Aorta (tissue), 5 donors: ENCODE results near the gene MRE11. TPM values are rescaled to one million over a fixed set of nuclear protein-coding genes. Genes with fewer than 3 reads are reported as not detected.

ENCODE experiments used
- ATAC-seq: fragments of 200-7000 bp; cut with Tn5 transposase; one replicate; pipeline ENCODE4 v1.9.1; 2022; ENCODE audit warnings: moderate library complexity; ENCODE audit not compliant: low FRiP score
- DNase-seq, 2 donors: peaks; one replicate each; pipeline ENCODE4 v3.0.0-alpha.2; 2020
- H3K27ac ChIP-seq, 2 donors: one replicate each; pipeline ENCODE4 v1.5.1; 2013; ENCODE audit warnings: low read length in 2 of 2, mild to moderate bottlenecking in 2 of 2, moderate library complexity in 2 of 2, control low read depth in 1 of 2, inconsistent platforms in 1 of 2, low read depth in 1 of 2
- H3K27me3 ChIP-seq, 2 donors: one replicate each; pipeline ENCODE4 v1.6.1; 2013; ENCODE audit warnings: control low read depth in 1 of 2, low read length in 1 of 2, mild to moderate bottlenecking in 1 of 2, moderate library complexity in 1 of 2; ENCODE audit not compliant: insufficient read depth in 2 of 2, control insufficient read depth in 1 of 2
- H3K36me3 ChIP-seq, 2 donors: one replicate each; pipeline ENCODE4 v1.6.1; 2013; ENCODE audit warnings: control low read depth in 1 of 2, low read length in 1 of 2, mild to moderate bottlenecking in 1 of 2; ENCODE audit not compliant: insufficient read depth in 2 of 2, control insufficient read depth in 1 of 2
- H3K4me1 ChIP-seq, 2 donors: one replicate each; pipeline ENCODE4 v1.6.1; 2013; ENCODE audit warnings: low read length in 2 of 2, control low read depth in 1 of 2, mild to moderate bottlenecking in 1 of 2, moderate library complexity in 1 of 2; ENCODE audit not compliant: insufficient read depth in 2 of 2, control insufficient read depth in 1 of 2
- H3K4me3 ChIP-seq, 2 donors: one replicate each; pipeline ENCODE4 v1.5.1; 2013; ENCODE audit warnings: low read length in 2 of 2, control low read depth in 1 of 2, mild to moderate bottlenecking in 1 of 2
- H3K9me3 ChIP-seq: one replicate; pipeline ENCODE4 v1.6.1; 2013; ENCODE audit warnings: mild to moderate bottlenecking, low read length; ENCODE audit not compliant: control insufficient read depth
- WGBS, 2 donors: extraction: QIAGEN DNeasy Blood & Tissue Kit; methylation state at CpG; one replicate each; pipeline ENCODE4 v1.1.7; 2013; 5-methylcytosine and 5-hydroxymethylcytosine counted together
- intact Hi-C, 2 donors: fragments of 100-400 bp; cut with DNase I; formaldehyde crosslinking; loops; one replicate each; pipeline versions ENCODE4 v1.14.2 to v1.15.0; 2022
- polyA plus RNA-seq, 2 donors: library from polyadenylated mRNA; stranded (reverse); fragments of 200-250 nt; gene quantifications; one replicate each; pipeline ENCODE4 v1.2.3, GENCODE V29; 2013
- total RNA-seq, 2 donors: library from RNA; stranded (reverse); fragmentation: NEBNext Ultra II Directional; extraction: Animal tissue kit (Norgen Biotek cat#: 25700); gene quantifications; one replicate each; pipeline ENCODE4 v1.2.1, GENCODE V29; 2021
- donor health status: healthy with polysubstance abuse.
- donor health status: Bipolar disorder and iron deficiency.
- donor health status: DM: no; HTN: no; CAD: no.
- donor health status: DM: no; HTN: no; CAD: no.
- donor health status: DM: yes; HTN: yes; CAD: no.

The MRE11 gene
- total and polyA plus RNA-seq, 4 donors, result 3.4 to 27.9 (median 10.5) TPM

GRCh38 chr11:94526645-94527438 lies 33.2 kb upstream of the MRE11 start:
- H3K27ac ChIP-seq, result no peak overlapping the region
- peaks cover 1% of the 10 kb centered on the region for H3K9me3 ChIP-seq
- peaks cover 3 to 10% of the 10 kb centered on the region in 2 donors for H3K4me1 ChIP-seq
- intact Hi-C loops, result no loop called here
- ATAC-seq (no peak), DNase-seq (no peak)
- no peak overlapping the region for H3K4me3 ChIP-seq
- H3K27me3 ChIP-seq, result no peaks in the 10 kb centered on the region
- no peaks in the 10 kb centered on the region for H3K36me3 ChIP-seq
- 42 to 51% methylated on average over 4 of the region's 4 CpGs for WGBS, 2 donors

DNA sequence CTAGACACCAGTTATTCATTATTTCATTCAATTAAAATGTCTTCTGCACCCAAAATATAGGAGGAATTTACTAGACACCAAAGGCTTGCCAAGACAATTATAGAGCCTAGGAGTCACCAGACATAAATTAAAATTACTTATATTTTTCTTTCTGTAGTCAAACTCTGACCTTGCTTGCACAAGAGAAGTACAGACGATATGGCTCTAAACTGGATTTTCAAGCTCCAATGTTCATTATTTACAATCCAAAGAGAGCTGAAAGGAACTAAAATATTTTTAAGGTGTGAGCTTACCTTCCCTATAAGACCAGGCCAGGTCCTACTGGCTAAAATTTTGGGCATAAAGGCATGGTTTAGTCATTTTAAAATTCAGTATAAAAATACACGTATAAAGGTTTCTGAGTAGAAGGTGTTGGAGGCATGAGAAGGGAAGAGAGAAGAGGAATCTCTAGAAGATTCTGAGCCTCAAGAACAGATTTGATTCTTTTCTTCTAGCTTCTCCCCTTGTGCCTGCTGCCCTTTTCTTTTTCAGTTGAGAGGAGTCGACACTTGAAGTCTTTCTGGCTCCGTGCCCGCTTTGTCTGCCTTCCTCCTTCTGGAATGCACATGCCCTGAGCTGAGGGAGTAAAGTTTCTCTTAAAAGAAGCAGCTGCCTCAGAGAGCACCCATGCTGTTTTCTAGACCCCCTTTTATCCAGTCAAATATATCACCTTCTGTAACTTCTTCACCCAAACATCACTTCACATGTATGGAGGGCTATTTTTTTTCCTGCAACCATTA lies 32.1 kb upstream of the MRE11 start:
- no peak overlapping the region for H3K27ac ChIP-seq
- H3K4me3 ChIP-seq, result no peak overlapping the region
- intact Hi-C loops, result no loop called here
- H3K36me3 ChIP-seq, result no peaks in the 10 kb centered on the region
- peaks cover 1% of the 10 kb centered on the region for H3K9me3 ChIP-seq
- DNase-seq, result peak; percentile 82 to 92
- no peaks in the 10 kb centered on the region for H3K27me3 ChIP-seq
- peaks cover 3 to 10% of the 10 kb centered on the region in 2 donors for H3K4me1 ChIP-seq
- no peak for ATAC-seq
- WGBS, 2 donors, result 21 to 29% methylated on average over 5 of the region's 5 CpGs

DNA sequence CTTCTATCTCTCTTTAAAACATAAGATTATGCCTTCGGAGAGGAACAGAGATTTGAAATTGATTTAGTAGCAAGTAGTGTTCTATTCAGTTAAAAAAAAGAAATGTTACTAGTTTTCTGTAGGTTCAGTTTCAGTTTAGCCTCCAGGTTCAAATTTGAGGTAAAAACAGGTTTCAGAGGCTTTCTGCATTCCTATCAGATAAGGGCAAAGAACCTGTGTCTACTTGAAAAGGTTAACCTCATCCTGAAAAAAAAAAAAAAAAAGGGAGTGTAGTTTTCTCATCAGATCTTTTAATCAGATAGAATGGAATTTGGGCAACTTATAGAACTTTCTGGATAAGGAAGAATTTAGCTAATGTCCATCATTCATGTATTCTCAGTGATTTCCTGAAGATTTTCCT lies 30.7 kb upstream of the MRE11 start:
- 94 to 96% methylated on average over 1 of the region's 1 CpG for WGBS, 2 donors
- H3K4me1 ChIP-seq, result peaks cover 3 to 10% of the 10 kb centered on the region in 2 donors
- no peak overlapping the region for H3K27ac ChIP-seq
- ATAC-seq, result no peak
- intact Hi-C loops, result loop anchor here in 1 of 2 donors (5.0 kb wide), 1 partner anchor 78 kb away; no protein-coding TSS in a partner anchor
- H3K36me3 ChIP-seq, result no peaks in the 10 kb centered on the region
- H3K4me3 ChIP-seq, result no peak overlapping the region
- DNase-seq, result no peak
- no peaks in the 10 kb centered on the region for H3K27me3 ChIP-seq
- no peaks in the 10 kb centered on the region for H3K9me3 ChIP-seq

GRCh38 chr11:94521684-94522083 lies 28.0 kb upstream of the MRE11 start:
- DNase-seq (no peak), ATAC-seq (peak; percentile 66)
- no peak overlapping the region for H3K4me3 ChIP-seq
- no peaks in the 10 kb centered on the region for H3K9me3 ChIP-seq
- no peaks in the 10 kb centered on the region for H3K27me3 ChIP-seq
- H3K4me1 ChIP-seq, result peaks cover 3 to 5% of the 10 kb centered on the region in 2 donors
- H3K36me3 ChIP-seq, result no peaks in the 10 kb centered on the region
- no peak overlapping the region for H3K27ac ChIP-seq
- WGBS, 2 donors, result 43 to 48% methylated on average over 5 of the region's 5 CpGs
- intact Hi-C loops, result loop anchor here in 1 of 2 donors (5.0 kb wide), 1 partner anchor 81 kb away; no protein-coding TSS in a partner anchor

GRCh38 chr11:94519478-94520084 lies 25.9 kb upstream of the MRE11 start:
- no peak overlapping the region for H3K27ac ChIP-seq
- DNase-seq, result no peak
- H3K27me3 ChIP-seq, result no peaks in the 10 kb centered on the region
- H3K9me3 ChIP-seq, result no peaks in the 10 kb centered on the region
- H3K4me1 ChIP-seq, result no peaks in the 10 kb centered on the region
- 1 to 4% methylated on average over 5 of the region's 5 CpGs for WGBS, 2 donors
- H3K4me3 ChIP-seq, result no peak overlapping the region
- intact Hi-C loops, result loop anchor here (2.0 to 5.0 kb wide), 3 partner anchors 43 to 83 kb away; no protein-coding TSS in a partner anchor
- no peak for ATAC-seq
- H3K36me3 ChIP-seq, result no peaks in the 10 kb centered on the region

GRCh38 chr11:94518300-94518699 lies 24.7 kb upstream of the MRE11 start:
- H3K9me3 ChIP-seq, result no peaks in the 10 kb centered on the region
- no peak overlapping the region for H3K4me3 ChIP-seq
- no peaks in the 10 kb centered on the region for H3K36me3 ChIP-seq
- no peaks in the 10 kb centered on the region for H3K27me3 ChIP-seq
- 66 to 69% methylated on average over 4 of the region's 4 CpGs for WGBS, 2 donors
- intact Hi-C loops, result loop anchor here (2.0 to 5.0 kb wide), 2 partner anchors 44 to 45 kb away; no protein-coding TSS in a partner anchor
- no peaks in the 10 kb centered on the region for H3K4me1 ChIP-seq
- no peak for ATAC-seq
- DNase-seq, result no peak
- no peak overlapping the region for H3K27ac ChIP-seq

GRCh38 chr11:94516725-94517124 lies 23.1 kb upstream of the MRE11 start:
- no peaks in the 10 kb centered on the region for H3K27me3 ChIP-seq
- ATAC-seq (no peak), DNase-seq (no peak)
- no peaks in the 10 kb centered on the region for H3K4me1 ChIP-seq
- 0 to 46% methylated on average over 1 of the region's 1 CpG for WGBS, 2 donors
- no peak overlapping the region for H3K4me3 ChIP-seq
- no peaks in the 10 kb centered on the region for H3K36me3 ChIP-seq
- no peaks in the 10 kb centered on the region for H3K9me3 ChIP-seq
- intact Hi-C loops, result loop anchor here in 1 of 2 donors (5.0 kb wide), 1 partner anchor 46 kb away; no protein-coding TSS in a partner anchor
- H3K27ac ChIP-seq, result no peak overlapping the region

DNA sequence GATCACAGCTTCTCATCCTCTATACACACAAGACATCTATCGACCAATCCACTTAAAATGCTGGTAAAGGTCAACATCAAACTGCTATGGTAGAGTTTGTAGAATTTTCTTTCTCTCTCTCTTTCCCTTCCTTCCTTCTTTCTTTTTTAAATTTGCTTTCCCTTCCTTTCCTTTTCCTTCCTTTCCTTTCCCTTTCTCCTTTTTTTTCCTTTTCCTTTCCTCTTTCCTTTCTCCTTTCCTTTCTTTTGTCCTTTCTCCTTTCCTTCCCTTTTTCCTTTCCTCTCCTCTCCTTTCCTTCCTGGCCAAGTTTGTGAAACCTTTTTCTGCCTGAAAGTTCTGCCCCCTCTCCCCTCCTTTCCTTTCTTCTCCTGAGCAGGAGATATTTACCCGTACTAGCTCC lies 21.8 kb upstream of the MRE11 start:
- H3K27ac ChIP-seq, result no peak overlapping the region
- intact Hi-C loops, result loop anchor here in 1 of 2 donors (5.0 kb wide), 1 partner anchor 47 kb away; no protein-coding TSS in a partner anchor
- H3K36me3 ChIP-seq, result no peaks in the 10 kb centered on the region
- no peaks in the 10 kb centered on the region for H3K4me1 ChIP-seq
- no peak overlapping the region for H3K4me3 ChIP-seq
- no peaks in the 10 kb centered on the region for H3K9me3 ChIP-seq
- ATAC-seq (no peak), DNase-seq (no peak)
- 90% methylated on average over 2 of the region's 2 CpGs for WGBS, 2 donors
- no peaks in the 10 kb centered on the region for H3K27me3 ChIP-seq
